GM23338 (cell line): ENCODE results near the gene CCDC102A. TPM values are rescaled to one million over a fixed set of nuclear protein-coding genes. Genes with fewer than 3 reads are reported as not detected.

Experiments used
- ATAC-seq: fragments of 200-7000 bp; cut with Tn5 transposase; 3 replicates; pipeline ENCODE4 v1.9.1; 2020
- DNase-seq: peaks from one replicate; pipeline ENCODE4 v3.0.0-alpha.2; 2015; ENCODE audit warnings: low spot score
- H2AFZ ChIP-seq: fragments of 200-600 bp; sonication (generic); 2 replicates; pipeline ENCODE4 v1.8.0; 2016; ENCODE audit warnings: antibody characterized with exemption, mild to moderate bottlenecking, moderate library complexity
- H3F3A ChIP-seq: fragments of 200-600 bp; sonication (generic); replicated peaks from 2 replicates; pipeline ENCODE4 v1.8.0; 2017; ENCODE audit warnings: antibody characterized with exemption, mixed run types, low read depth
- H3K27ac ChIP-seq: fragments of 200-600 bp; sonication (generic); 2 replicates; pipeline ENCODE4 v1.6.1; 2016; ENCODE audit warnings: low read depth
- H3K27me3 ChIP-seq: fragments of 200-600 bp; sonication (generic); 2 replicates; pipeline ENCODE4 v1.8.0; 2016; ENCODE audit warnings: mild to moderate bottlenecking, mixed run types, moderate library complexity; ENCODE audit not compliant: insufficient read depth
- H3K36me3 ChIP-seq: fragments of 200-600 bp; sonication (generic); 2 replicates; pipeline ENCODE4 v1.8.0; 2016; ENCODE audit warnings: mild to moderate bottlenecking; ENCODE audit not compliant: insufficient read depth
- H3K4me1 ChIP-seq: fragments of 200-600 bp; sonication (generic); 2 replicates; pipeline ENCODE4 v1.8.0; 2016; ENCODE audit warnings: mild to moderate bottlenecking, moderate library complexity; ENCODE audit not compliant: insufficient read depth
- H3K4me2 ChIP-seq: fragments of 200-600 bp; sonication (generic); 2 replicates; pipeline ENCODE4 v1.7.1; 2017; ENCODE audit warnings: mixed run types
- H3K4me3 ChIP-seq: fragments of 200-600 bp; sonication (generic); 2 replicates; pipeline ENCODE4 v1.6.1; 2016; ENCODE audit warnings: mixed run types
- H3K79me2 ChIP-seq: fragments of 200-600 bp; sonication (generic); replicated peaks from 2 replicates; pipeline ENCODE4 v1.8.0; 2017; ENCODE audit warnings: mild to moderate bottlenecking; ENCODE audit not compliant: insufficient read depth
- H3K9me2 ChIP-seq: fragments of 200-600 bp; sonication (generic); 2 replicates; pipeline ENCODE4 v1.8.0; 2017; ENCODE audit not compliant: insufficient read depth
- H4K20me1 ChIP-seq: fragments of 200-600 bp; sonication (generic); replicated peaks from 2 replicates; pipeline ENCODE4 v1.8.0; 2017; ENCODE audit warnings: mild to moderate bottlenecking; ENCODE audit not compliant: insufficient read depth
- H3K27ac Mint-ChIP-seq: 2 replicates; pipeline ENCODE4 v1.8.0; 2020; ENCODE audit warnings: inconsistent platforms, mild to moderate bottlenecking, moderate library complexity, mixed read lengths
- H3K27me3 Mint-ChIP-seq: 3 replicates; pipeline ENCODE4 v1.8.0; 2022; ENCODE audit warnings: low read depth, mild to moderate bottlenecking, moderate library complexity, mixed read lengths, inconsistent platforms; ENCODE audit not compliant: insufficient read depth, poor library complexity
- H3K36me3 Mint-ChIP-seq: 3 replicates; pipeline ENCODE4 v1.8.0; 2021; ENCODE audit warnings: low read depth, mild to moderate bottlenecking, inconsistent platforms, moderate library complexity, mixed read lengths
- H3K4me1 Mint-ChIP-seq: 3 replicates; pipeline ENCODE4 v1.8.0; 2020; ENCODE audit warnings: mild to moderate bottlenecking, inconsistent platforms, mixed read lengths
- H3K4me3 Mint-ChIP-seq: 3 replicates; pipeline ENCODE4 v1.8.0; 2021; ENCODE audit warnings: moderate library complexity, mild to moderate bottlenecking, inconsistent platforms, mixed read lengths
- H3K9me3 Mint-ChIP-seq: 3 replicates; pipeline ENCODE4 v1.8.0; 2020; ENCODE audit warnings: moderate library complexity, mild to moderate bottlenecking, inconsistent platforms, mixed read lengths
- POLR2AphosphoS5 ChIP-seq: IDR thresholded peaks from 2 replicates; pipeline ENCODE4 v1.6.1; 2016; ENCODE audit warnings: antibody characterized with exemption, low read depth
- STAT1 ChIP-seq: IDR thresholded peaks from one replicate; pipeline ENCODE4 v1.6.1; 2016; ENCODE audit warnings: antibody characterized with exemption; ENCODE audit not compliant: unreplicated experiment
- ZNF462 ChIP-seq: fragments of 250-450 bp; sonication (Bioruptor Pico); IDR thresholded peaks from 2 replicates; pipeline ENCODE4 v1.5.0; 2020; ENCODE audit warnings: mild to moderate bottlenecking, moderate library complexity
- polyA plus RNA-seq: library from polyadenylated mRNA; unstranded; fragments of >200 nt; fragmentation: Nextera tagmentation; extraction: Ambion mirVana; gene quantifications from 2 replicates; pipeline ENCODE4 v1.2.1, GENCODE V29; 2016
- total RNA-seq: library from RNA; depleted of rRNA; stranded (reverse); fragments of >200 nt; shearing (Covaris generic); gene quantifications from 2 replicates; pipeline ENCODE4 v1.2.3, GENCODE V29; 2014
- TF ChIP-seq, protein P1 (sequence below): IDR thresholded peaks from 2 replicates; pipeline ENCODE4 v1.6.1; 2016; ENCODE audit warnings: antibody characterized with exemption
- TF ChIP-seq, protein P2 (sequence below): IDR thresholded peaks from one replicate; pipeline ENCODE4 v1.6.1; 2018; ENCODE audit warnings: antibody characterized with exemption; ENCODE audit not compliant: unreplicated experiment

CCDC102A gene
- total and polyA plus RNA-seq, 2 experiments from 2014 or later = 2.0 to 5.2 TPM

DNA sequence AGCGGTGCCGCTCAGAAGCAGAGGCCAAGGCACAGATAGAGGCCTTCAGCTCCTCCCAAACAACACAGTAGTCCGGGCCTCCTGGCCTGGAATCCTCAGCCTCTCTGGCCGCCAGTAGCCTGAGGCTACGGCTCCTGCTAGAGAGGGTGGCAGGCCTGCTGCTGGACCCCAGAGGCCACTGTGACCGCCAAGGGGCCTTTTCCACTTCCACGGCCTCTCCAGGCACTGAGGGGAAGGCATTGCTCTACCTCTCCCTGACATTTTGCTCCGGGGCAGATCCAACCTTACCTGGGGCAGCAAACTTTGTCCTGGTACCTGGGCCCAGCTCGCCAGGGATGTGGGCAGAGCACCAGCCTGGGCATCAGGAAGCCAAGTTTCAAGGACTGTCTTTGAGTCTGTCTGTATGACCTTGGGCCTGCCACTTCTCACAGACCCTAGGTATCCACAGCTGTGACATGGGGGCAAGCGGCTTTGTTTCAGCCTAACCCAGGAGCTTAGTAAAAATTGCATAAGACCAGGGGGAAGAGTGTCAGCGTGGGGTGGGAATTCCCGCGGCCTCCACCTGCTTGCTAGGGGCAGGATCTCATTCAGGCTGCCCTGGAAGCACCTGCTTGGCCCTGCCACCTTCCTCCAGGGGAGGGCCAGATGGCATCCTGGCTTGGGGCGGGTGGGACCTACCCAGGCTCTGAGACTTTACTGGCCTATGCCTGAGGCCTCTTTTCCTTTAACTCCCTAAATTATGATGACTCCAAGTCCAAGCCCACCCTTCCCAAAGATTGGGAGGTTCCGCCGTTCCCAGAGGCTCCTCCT is 39.3 kb upstream of the CCDC102A start (continued):
- no peak for TF ChIP-seq ZNF462 (CRISPR knock-in tag)
- TF ChIP-seq STAT1 = no peak

- no peaks in the 10 kb centered on the region for H3F3A ChIP-seq
- no peak overlapping the region for H3K4me2 ChIP-seq
- Mint-ChIP-seq H3K27me3 (peaks cover 17% of the 10 kb centered on the region), H3K4me1 (no peaks in the 10 kb centered on the region), H3K4me3 (no peak overlapping the region), H3K36me3 (peaks cover 10% of the 10 kb centered on the region), H3K9me3 (peaks cover 3% of the 10 kb centered on the region; the same call in 2 of the 3 replicates), H3K27ac (no peak overlapping the region)
- DNase-seq (no peak), ATAC-seq (no peak)
- no peak overlapping the region for H3K4me3 ChIP-seq
- H3K4me1 ChIP-seq = no peaks in the 10 kb centered on the region
- no peak overlapping the region for H3K27ac ChIP-seq
- H3K79me2 ChIP-seq = no peaks in the 10 kb centered on the region
- no peaks in the 10 kb centered on the region for H3K27me3 ChIP-seq
- no peaks in the 10 kb centered on the region for H3K9me2 ChIP-seq
- H4K20me1 ChIP-seq = no peaks in the 10 kb centered on the region
- no peaks in the 10 kb centered on the region for H3K36me3 ChIP-seq
- no peak overlapping the region for H2AFZ ChIP-seq
- TF ChIP-seq POLR2AphosphoS5 = no peak
- TF ChIP-seq, protein P1, sequence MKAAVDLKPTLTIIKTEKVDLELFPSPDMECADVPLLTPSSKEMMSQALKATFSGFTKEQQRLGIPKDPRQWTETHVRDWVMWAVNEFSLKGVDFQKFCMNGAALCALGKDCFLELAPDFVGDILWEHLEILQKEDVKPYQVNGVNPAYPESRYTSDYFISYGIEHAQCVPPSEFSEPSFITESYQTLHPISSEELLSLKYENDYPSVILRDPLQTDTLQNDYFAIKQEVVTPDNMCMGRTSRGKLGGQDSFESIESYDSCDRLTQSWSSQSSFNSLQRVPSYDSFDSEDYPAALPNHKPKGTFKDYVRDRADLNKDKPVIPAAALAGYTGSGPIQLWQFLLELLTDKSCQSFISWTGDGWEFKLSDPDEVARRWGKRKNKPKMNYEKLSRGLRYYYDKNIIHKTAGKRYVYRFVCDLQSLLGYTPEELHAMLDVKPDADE = no peak
- TF ChIP-seq, protein P2, sequence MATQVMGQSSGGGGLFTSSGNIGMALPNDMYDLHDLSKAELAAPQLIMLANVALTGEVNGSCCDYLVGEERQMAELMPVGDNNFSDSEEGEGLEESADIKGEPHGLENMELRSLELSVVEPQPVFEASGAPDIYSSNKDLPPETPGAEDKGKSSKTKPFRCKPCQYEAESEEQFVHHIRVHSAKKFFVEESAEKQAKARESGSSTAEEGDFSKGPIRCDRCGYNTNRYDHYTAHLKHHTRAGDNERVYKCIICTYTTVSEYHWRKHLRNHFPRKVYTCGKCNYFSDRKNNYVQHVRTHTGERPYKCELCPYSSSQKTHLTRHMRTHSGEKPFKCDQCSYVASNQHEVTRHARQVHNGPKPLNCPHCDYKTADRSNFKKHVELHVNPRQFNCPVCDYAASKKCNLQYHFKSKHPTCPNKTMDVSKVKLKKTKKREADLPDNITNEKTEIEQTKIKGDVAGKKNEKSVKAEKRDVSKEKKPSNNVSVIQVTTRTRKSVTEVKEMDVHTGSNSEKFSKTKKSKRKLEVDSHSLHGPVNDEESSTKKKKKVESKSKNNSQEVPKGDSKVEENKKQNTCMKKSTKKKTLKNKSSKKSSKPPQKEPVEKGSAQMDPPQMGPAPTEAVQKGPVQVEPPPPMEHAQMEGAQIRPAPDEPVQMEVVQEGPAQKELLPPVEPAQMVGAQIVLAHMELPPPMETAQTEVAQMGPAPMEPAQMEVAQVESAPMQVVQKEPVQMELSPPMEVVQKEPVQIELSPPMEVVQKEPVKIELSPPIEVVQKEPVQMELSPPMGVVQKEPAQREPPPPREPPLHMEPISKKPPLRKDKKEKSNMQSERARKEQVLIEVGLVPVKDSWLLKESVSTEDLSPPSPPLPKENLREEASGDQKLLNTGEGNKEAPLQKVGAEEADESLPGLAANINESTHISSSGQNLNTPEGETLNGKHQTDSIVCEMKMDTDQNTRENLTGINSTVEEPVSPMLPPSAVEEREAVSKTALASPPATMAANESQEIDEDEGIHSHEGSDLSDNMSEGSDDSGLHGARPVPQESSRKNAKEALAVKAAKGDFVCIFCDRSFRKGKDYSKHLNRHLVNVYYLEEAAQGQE = no peak
These were observed 38.5 kb upstream of the CCDC102A start for GRCh38 chr16:57574646-57575467.
